Left ventricle myocardium inferior (tissue), 1 donor: ENCODE results near the gene KDELR3. TPM values are rescaled to one million over a fixed set of nuclear protein-coding genes. Genes with fewer than 3 reads are reported as not detected.

Experiments used
- DNase-seq: peaks from one replicate; pipeline ENCODE4 v3.0.0-alpha.2; 2020
- H3K27ac ChIP-seq: fragments of 200-600 bp; replicated peaks from 2 replicates; pipeline ENCODE4 v1.8.0; 2021
- H3K27me3 ChIP-seq: fragments of 200-600 bp; 2 replicates; pipeline ENCODE4 v1.8.0; 2021; ENCODE audit warnings: low read depth
- H3K36me3 ChIP-seq: fragments of 200-600 bp; 2 replicates; pipeline ENCODE4 v1.8.0; 2021
- H3K4me1 ChIP-seq: fragments of 200-600 bp; 2 replicates; pipeline ENCODE4 v1.8.0; 2021
- H3K4me3 ChIP-seq: fragments of 200-600 bp; 2 replicates; pipeline ENCODE4 v1.8.0; 2021; ENCODE audit warnings: mild to moderate bottlenecking, moderate library complexity
- H3K9me3 ChIP-seq: fragments of 200-600 bp; replicated peaks from 2 replicates; pipeline ENCODE4 v1.8.0; 2021
- CTCF ChIP-seq: fragments of 200-600 bp; IDR thresholded peaks from 2 replicates; pipeline ENCODE4 v1.8.0; 2021; ENCODE audit warnings: antibody characterized with exemption, mild to moderate bottlenecking, borderline replicate concordance
- intact Hi-C: fragments of 100-400 bp; cut with micrococcal nuclease; formaldehyde crosslinking; loops from one replicate; pipeline ENCODE4 v1.11.0; 2022
- long read RNA-seq: library from polyadenylated mRNA; unstranded; transcript quantifications from one replicate; pipeline ENCODE4 v2.0.0, GENCODE V29; 2021
- total RNA-seq: library from RNA; stranded (reverse); fragmentation: NEBNext Ultra II Directional; extraction: Animal tissue kit (Norgen Biotek cat#: 25700); gene quantifications from one replicate; pipeline ENCODE4 v1.2.1, GENCODE V29; 2021
- donor health status: DM: no; HTN: yes; CAD: no; lungs with severe emphysema.

The KDELR3 gene
- total RNA-seq: 6.0 TPM
- long read RNA-seq, transcript KDELR3-201 (5 exons, 1,728 nt): major isoform, 14 of 16 reads
- long read RNA-seq, partial matches to known transcripts: 1 of 16 reads
- long read RNA-seq, other reads (novel, unspliced or antisense): 1 of 16 reads

- H3K4me1 ChIP-seq: peaks cover 34% of the 10 kb centered on the region
- intact Hi-C loops: no loop called here
- no peaks in the 10 kb centered on the region for H3K36me3 ChIP-seq
- DNase-seq: peak; percentile 72
- TF ChIP-seq CTCF: no peak
- H3K9me3 ChIP-seq: no peaks in the 10 kb centered on the region
- peaks cover 2% of the 10 kb centered on the region for H3K27me3 ChIP-seq
- H3K27ac ChIP-seq: peak within 1 kb of the TSS; percentile 65
- H3K4me3 ChIP-seq: peak within 1 kb of the TSS; percentile 77
Observed at GRCh38 chr22:38467904-38468442, at the start of gene KDELR3. Gene KDELR3, plus strand, starts transcription at chr22:38468096. Its CDS starts 138 bp downstream, at chr22:38468234.

GRCh38 chr22:38418589-38418988 is 49.3 kb upstream of the KDELR3 start:
- peaks cover 31% of the 10 kb centered on the region for H3K4me1 ChIP-seq
- no peak for TF ChIP-seq CTCF
- intact Hi-C loops: no loop called here
- no peaks in the 10 kb centered on the region for H3K27me3 ChIP-seq
- H3K4me3 ChIP-seq: no peak overlapping the region
- H3K27ac ChIP-seq: no peak overlapping the region
- H3K9me3 ChIP-seq: no peaks in the 10 kb centered on the region
- DNase-seq: no peak
- no peaks in the 10 kb centered on the region for H3K36me3 ChIP-seq

GRCh38 chr22:38419121-38419857 is 48.6 kb upstream of the KDELR3 start:
- no peak for TF ChIP-seq CTCF
- Histone ChIP-seq H3K27me3 (no peaks in the 10 kb centered on the region), H3K9me3 (no peaks in the 10 kb centered on the region), H3K27ac (peak overlapping the region; percentile 55), H3K36me3 (no peaks in the 10 kb centered on the region), H3K4me3 (no peak overlapping the region), H3K4me1 (peaks cover 28% of the 10 kb centered on the region)
- no peak for DNase-seq
- intact Hi-C loops: no loop called here

- no peaks in the 10 kb centered on the region for H3K27me3 ChIP-seq
- H3K4me3 ChIP-seq: no peak overlapping the region
- intact Hi-C loops: no loop called here
- TF ChIP-seq CTCF: no peak
- DNase-seq: no peak
- no peaks in the 10 kb centered on the region for H3K36me3 ChIP-seq
- H3K27ac ChIP-seq: peak overlapping the region; percentile 55
- H3K9me3 ChIP-seq: no peaks in the 10 kb centered on the region
- peaks cover 25% of the 10 kb centered on the region for H3K4me1 ChIP-seq
Observed at GRCh38 chr22:38419858-38420160, 48.1 kb upstream of the KDELR3 start.

GRCh38 chr22:38420734-38421133 is 47.2 kb upstream of the KDELR3 start:
- intact Hi-C loops: no loop called here
- peaks cover 16% of the 10 kb centered on the region for H3K4me1 ChIP-seq
- DNase-seq: no peak

More at GRCh38 chr22:38420734-38421133, 47.2 kb upstream of the KDELR3 start:
- Histone ChIP-seq H3K27me3 (no peaks in the 10 kb centered on the region), H3K4me3 (no peak overlapping the region), H3K36me3 (no peaks in the 10 kb centered on the region), H3K27ac (no peak overlapping the region), H3K9me3 (no peaks in the 10 kb centered on the region)
- no peak for TF ChIP-seq CTCF
